ENCODE measurements around the gene MBD2. TPM values are rescaled to one million over a fixed set of nuclear protein-coding genes. Genes with fewer than 3 reads are reported as not detected.
"Not testable (repeated sequence)": the region's sequence is repeated elsewhere in the genome, so short reads cannot be mapped to it uniquely, and the experiment has no call there.

The MBD2 gene
- total RNA-seq, 1 donor from 2014 or later: 43.0 TPM

DNA sequence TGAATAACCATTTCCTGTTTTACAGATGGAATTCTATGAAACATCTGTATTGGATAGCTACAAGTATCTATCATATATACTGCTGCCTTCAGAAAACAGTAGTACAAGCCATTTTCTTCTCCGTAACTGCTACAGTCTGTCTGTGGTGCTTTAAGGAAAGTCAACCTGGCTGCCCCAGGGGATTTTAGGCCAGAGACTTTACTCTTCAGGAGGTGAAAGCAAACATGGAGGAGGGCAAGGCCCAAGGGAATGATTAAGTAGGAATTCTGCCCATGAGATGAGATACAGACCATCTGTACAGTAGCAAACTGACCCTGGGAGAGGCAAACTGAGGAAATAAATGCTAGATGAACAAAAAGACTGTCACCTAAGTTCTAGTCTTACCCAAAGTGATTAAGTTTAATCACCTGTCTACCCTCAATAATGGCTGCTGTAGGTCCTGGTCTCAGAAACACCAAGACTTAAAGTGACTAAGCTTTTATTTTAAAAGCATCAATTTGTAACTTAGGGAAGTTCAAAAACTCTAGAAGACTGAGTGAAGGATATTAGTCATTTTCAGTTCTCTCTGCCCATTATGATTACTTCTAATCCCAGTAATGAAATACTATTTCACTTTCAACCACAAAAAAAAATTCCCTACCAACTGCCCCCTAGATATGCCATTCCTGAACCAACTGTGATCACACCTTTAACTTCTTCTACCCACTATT, 14.8 kb downstream of the MBD2 start:
- H3K27ac ChIP-seq: no peak overlapping the region
- H3K4me3 ChIP-seq: no peak overlapping the region
- TF ChIP-seq POLR2AphosphoS5 (IDR thresholded peaks at IDR 0.05; ENCODE audit: insufficient read depth in 1 of 2, low read depth in 1 of 2) (no peak), POLR2A (IDR thresholded peaks at IDR 0.05) (no peak)
- TF ChIP-seq, protein P1, sequence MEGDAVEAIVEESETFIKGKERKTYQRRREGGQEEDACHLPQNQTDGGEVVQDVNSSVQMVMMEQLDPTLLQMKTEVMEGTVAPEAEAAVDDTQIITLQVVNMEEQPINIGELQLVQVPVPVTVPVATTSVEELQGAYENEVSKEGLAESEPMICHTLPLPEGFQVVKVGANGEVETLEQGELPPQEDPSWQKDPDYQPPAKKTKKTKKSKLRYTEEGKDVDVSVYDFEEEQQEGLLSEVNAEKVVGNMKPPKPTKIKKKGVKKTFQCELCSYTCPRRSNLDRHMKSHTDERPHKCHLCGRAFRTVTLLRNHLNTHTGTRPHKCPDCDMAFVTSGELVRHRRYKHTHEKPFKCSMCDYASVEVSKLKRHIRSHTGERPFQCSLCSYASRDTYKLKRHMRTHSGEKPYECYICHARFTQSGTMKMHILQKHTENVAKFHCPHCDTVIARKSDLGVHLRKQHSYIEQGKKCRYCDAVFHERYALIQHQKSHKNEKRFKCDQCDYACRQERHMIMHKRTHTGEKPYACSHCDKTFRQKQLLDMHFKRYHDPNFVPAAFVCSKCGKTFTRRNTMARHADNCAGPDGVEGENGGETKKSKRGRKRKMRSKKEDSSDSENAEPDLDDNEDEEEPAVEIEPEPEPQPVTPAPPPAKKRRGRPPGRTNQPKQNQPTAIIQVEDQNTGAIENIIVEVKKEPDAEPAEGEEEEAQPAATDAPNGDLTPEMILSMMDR (IDR thresholded peaks at IDR 0.05): no peak
- peaks cover 42% of the 10 kb centered on the region for H3K4me1 ChIP-seq
- H3K27me3 ChIP-seq: no peaks in the 10 kb centered on the region
- DNase-seq (ENCODE audit: extremely low spot score in 2 of 2): no peak
- H3K36me3 ChIP-seq: no peaks in the 10 kb centered on the region
- H3K9me3 ChIP-seq: no peaks in the 10 kb centered on the region
- intact Hi-C loops (cut with DNase I): no loop called here

DNA sequence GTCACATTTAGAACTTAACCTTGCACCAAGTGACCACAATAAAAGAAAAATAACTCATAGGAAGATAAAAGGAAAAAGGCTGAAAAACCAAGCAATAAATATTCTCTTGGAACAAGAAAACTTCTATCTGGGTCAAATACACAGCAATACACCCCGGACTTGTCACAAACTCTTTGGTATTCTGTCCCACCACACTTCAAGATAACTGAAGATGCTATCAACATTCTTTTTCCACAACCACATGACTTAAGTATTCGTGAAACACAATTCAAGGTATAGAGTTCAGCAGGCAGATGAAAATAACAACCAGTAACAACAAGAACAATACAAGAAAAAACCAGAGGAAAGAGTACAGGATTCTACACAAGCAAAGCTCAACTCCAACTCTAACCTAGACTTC, 18.0 kb downstream of the MBD2 start:
- Histone ChIP-seq H3K4me1 (peaks cover 51% of the 10 kb centered on the region), H3K27me3 (no peaks in the 10 kb centered on the region), H3K36me3 (peaks cover 0 to 12% of the 10 kb centered on the region in 2 donors), H3K9me3 (no peaks in the 10 kb centered on the region), H3K4me3 (no peak overlapping the region), H3K27ac (no peak overlapping the region)
- TF ChIP-seq POLR2A (IDR thresholded peaks at IDR 0.05): no peak
- no peak for TF ChIP-seq POLR2AphosphoS5 (IDR thresholded peaks at IDR 0.05; ENCODE audit: insufficient read depth in 1 of 2, low read depth in 1 of 2)
- TF ChIP-seq, protein P1 (IDR thresholded peaks at IDR 0.05): no peak
- intact Hi-C loops (cut with DNase I): no loop called here
- no peak for DNase-seq (ENCODE audit: extremely low spot score in 2 of 2)

DNA sequence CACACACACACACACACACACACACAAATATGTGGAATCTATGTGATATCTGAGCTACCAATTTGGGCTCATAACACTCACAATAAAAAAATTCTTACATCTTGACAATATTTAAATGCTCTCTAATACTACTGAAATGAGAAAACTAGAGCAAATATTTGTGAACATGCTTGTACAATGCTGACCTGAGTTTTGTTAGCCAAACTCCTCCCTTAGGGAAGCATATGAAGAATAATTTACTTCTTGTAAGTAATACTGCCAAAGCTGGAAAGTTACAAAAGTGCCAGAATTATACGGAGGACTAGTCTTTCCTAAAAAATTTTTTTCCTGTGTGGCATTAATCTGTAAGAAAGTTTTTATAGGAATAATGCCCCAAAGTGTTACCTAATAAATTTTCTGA, 18.5 kb downstream of the MBD2 start:
- TF ChIP-seq POLR2AphosphoS5 (IDR thresholded peaks at IDR 0.05; ENCODE audit: insufficient read depth in 1 of 2, low read depth in 1 of 2) (no peak), POLR2A (IDR thresholded peaks at IDR 0.05) (no peak)
- TF ChIP-seq, protein P1 (IDR thresholded peaks at IDR 0.05): no peak
- Histone ChIP-seq H3K9me3 (no peaks in the 10 kb centered on the region), H3K36me3 (peaks cover 0 to 12% of the 10 kb centered on the region in 2 donors), H3K27me3 (no peaks in the 10 kb centered on the region), H3K4me3 (no peak overlapping the region), H3K27ac (no peak overlapping the region), H3K4me1 (peaks cover 51% of the 10 kb centered on the region)
- intact Hi-C loops (cut with DNase I): no loop called here
- no peak for DNase-seq (ENCODE audit: extremely low spot score in 2 of 2)

DNA sequence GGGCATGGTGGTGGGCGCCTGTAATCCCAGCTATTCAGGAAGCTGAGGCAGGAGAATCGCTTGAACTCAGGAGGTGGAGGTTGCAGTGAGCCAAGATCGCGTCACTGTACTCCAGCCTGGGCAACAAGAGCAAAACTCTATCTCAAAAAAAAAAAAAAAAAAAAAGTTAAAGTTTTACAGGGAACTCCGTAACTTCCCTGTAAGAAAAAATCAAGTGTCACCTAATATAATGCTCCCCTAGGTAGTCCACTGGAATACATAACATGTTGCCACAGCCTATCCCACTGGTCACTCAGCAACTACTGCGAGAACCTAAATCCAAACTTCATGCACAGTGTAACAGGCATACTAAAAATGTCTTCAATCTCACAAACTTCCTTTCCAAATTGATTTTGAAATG, 19.0 kb downstream of the MBD2 start:
- H3K4me1 ChIP-seq: peaks cover 49% of the 10 kb centered on the region
- H3K9me3 ChIP-seq; H3K4me3 ChIP-seq; DNase-seq (ENCODE audit: extremely low spot score in 2 of 2); H3K27ac ChIP-seq; intact Hi-C loops (cut with DNase I); H3K27me3 ChIP-seq: not testable (repeated sequence)
- peaks cover 0 to 12% of the 10 kb centered on the region in 2 donors for H3K36me3 ChIP-seq

- intact Hi-C loops (cut with DNase I): no loop called here
- Histone ChIP-seq H3K27me3 (no peaks in the 10 kb centered on the region), H3K9me3 (no peaks in the 10 kb centered on the region), H3K4me1 (peaks cover 43% of the 10 kb centered on the region), H3K36me3 (peaks cover 0 to 12% of the 10 kb centered on the region in 2 donors), H3K4me3 (no peak overlapping the region), H3K27ac (no peak overlapping the region)
- TF ChIP-seq POLR2A (IDR thresholded peaks at IDR 0.05): no peak
- TF ChIP-seq, protein P1 (IDR thresholded peaks at IDR 0.05): no peak
- TF ChIP-seq POLR2AphosphoS5 (IDR thresholded peaks at IDR 0.05; ENCODE audit: insufficient read depth in 1 of 2, low read depth in 1 of 2): no peak
- DNase-seq (ENCODE audit: extremely low spot score in 2 of 2): no peak
Measured at GRCh38 chr18:54204883-54205282, 19.6 kb downstream of the MBD2 start.

Measured in vagina (tissue), 2 donors.